HG03064 (cell line): ENCODE measurements around the gene NR4A1.

Experiments used
- ATAC-seq: cut with Tn5 transposase; IDR thresholded peaks from one replicate; pipeline ENCODE4 v1.9.1; 2021; ENCODE audit warnings: low read depth; ENCODE audit not compliant: unreplicated experiment

The NR4A1 gene

GRCh38 chr12:52073531-52074381 is 22.5 kb downstream of the NR4A1 start:
- no peak for ATAC-seq

- ATAC-seq = no peak
Measured at GRCh38 chr12:52074971-52075724, 23.9 kb downstream of the NR4A1 start.

- no peak for ATAC-seq
Measured at GRCh38 chr12:52076811-52077210, 25.6 kb downstream of the NR4A1 start.

GRCh38 chr12:52078276-52078675 is 27.0 kb downstream of the NR4A1 start:
- no peak for ATAC-seq

GRCh38 chr12:52079576-52080402 is 28.5 kb downstream of the NR4A1 start, which contains the start of gene SMIM41:
Gene SMIM41 (plus strand): TSS chr12:52079704. CDS start chr12:52079780, 76 bp downstream.
- ATAC-seq = no peak

- no peak for ATAC-seq
Measured at GRCh38 chr12:52080403-52081251, 29.4 kb downstream of the NR4A1 start.

- ATAC-seq = no peak
Measured at GRCh38 chr12:52081263-52081733, 30.1 kb downstream of the NR4A1 start.

- no peak for ATAC-seq
Measured at GRCh38 chr12:52082026-52082668, 30.9 kb downstream of the NR4A1 start.

GRCh38 chr12:52082669-52082987 is 31.4 kb downstream of the NR4A1 start:
- no peak for ATAC-seq

GRCh38 chr12:52082988-52083637 is 31.9 kb downstream of the NR4A1 start:
- no peak for ATAC-seq

GRCh38 chr12:52083638-52083996 is 32.4 kb downstream of the NR4A1 start:
- ATAC-seq = no peak

- no peak for ATAC-seq
Measured at GRCh38 chr12:52084491-52085231, 33.4 kb downstream of the NR4A1 start.

GRCh38 chr12:52085682-52086180 is 34.5 kb downstream of the NR4A1 start:
- ATAC-seq = no peak

GRCh38 chr12:52086366-52086765 is 35.1 kb downstream of the NR4A1 start:
- no peak for ATAC-seq

- no peak for ATAC-seq
Measured at GRCh38 chr12:52086944-52087835, 35.9 kb downstream of the NR4A1 start.

GRCh38 chr12:52087961-52088820 is 36.9 kb downstream of the NR4A1 start:
- no peak for ATAC-seq
